H9 (cell line): Measurements from ENCODE around the gene PPP1R27. TPM values are rescaled to one million over a fixed set of nuclear protein-coding genes. Genes with fewer than 3 reads are reported as not detected.
A peak's percentile ranks its signal among the peaks of the same experiment; 100 is the strongest.

Experiments used
- DNase-seq: peaks from one replicate; pipeline ENCODE4 v3.0.0-alpha.2; 2017
- H2AFZ ChIP-seq: one replicate; pipeline ENCODE4 v1.6.1; 2013; ENCODE audit warnings: mild to moderate bottlenecking, low read length, control low read depth, moderate library complexity
- H2AK5ac ChIP-seq: 2 replicates; pipeline ENCODE4 v1.6.1; 2013; ENCODE audit warnings: low read length, control low read depth, mixed read lengths; ENCODE audit not compliant: insufficient read length
- H2BK120ac ChIP-seq: one replicate; pipeline ENCODE4 v1.6.1; 2013; ENCODE audit warnings: low read depth, mild to moderate bottlenecking, low read length, control low read depth, inconsistent platforms; ENCODE audit not compliant: poor library complexity, severe bottlenecking
- H2BK12ac ChIP-seq: 2 replicates; pipeline ENCODE4 v1.6.1; 2013; ENCODE audit warnings: low read length, control low read depth, mixed read lengths, low read depth; ENCODE audit not compliant: insufficient read length
- H2BK15ac ChIP-seq: 2 replicates; pipeline ENCODE4 v1.6.1; 2013; ENCODE audit warnings: low read depth, low read length, control low read depth
- H2BK20ac ChIP-seq: one replicate; pipeline ENCODE4 v1.6.1; 2013; ENCODE audit warnings: low read depth, mild to moderate bottlenecking, low read length, control low read depth, inconsistent platforms; ENCODE audit not compliant: poor library complexity, severe bottlenecking
- H2BK5ac ChIP-seq: 2 replicates; pipeline ENCODE4 v1.6.1; 2013; ENCODE audit warnings: low read length, control low read depth, mixed read lengths; ENCODE audit not compliant: insufficient read length
- H3K14ac ChIP-seq: 2 replicates; pipeline ENCODE4 v1.6.1; 2013; ENCODE audit warnings: low read length, control low read depth; ENCODE audit not compliant: insufficient read depth
- H3K18ac ChIP-seq: 2 replicates; pipeline ENCODE4 v1.6.1; 2013; ENCODE audit warnings: low read depth, mild to moderate bottlenecking, mixed read lengths, low read length, control low read depth; ENCODE audit not compliant: insufficient read length
- H3K23ac ChIP-seq: 2 replicates; pipeline ENCODE4 v1.6.1; 2013; ENCODE audit warnings: low read length, control low read depth, mixed read lengths, low read depth; ENCODE audit not compliant: insufficient read length
- H3K23me2 ChIP-seq: 2 replicates; pipeline ENCODE4 v1.6.1; 2013; ENCODE audit warnings: low read depth, mild to moderate bottlenecking, mixed read lengths, low read length, control low read depth; ENCODE audit not compliant: insufficient read length, poor library complexity, severe bottlenecking
- H3K27ac ChIP-seq: 2 replicates; pipeline ENCODE4 v1.5.1; 2013; ENCODE audit warnings: low read length, control low read depth, mixed read lengths, low read depth; ENCODE audit not compliant: insufficient read length
- H3K27me3 ChIP-seq: 2 replicates; pipeline ENCODE4 v1.6.1; 2013; ENCODE audit warnings: low read length, control low read depth, inconsistent platforms; ENCODE audit not compliant: insufficient read depth
- H3K4ac ChIP-seq: 2 replicates; pipeline ENCODE4 v1.6.1; 2013; ENCODE audit warnings: low read depth, mild to moderate bottlenecking, control low read depth, inconsistent platforms, low read length, moderate library complexity
- H3K4me1 ChIP-seq: 2 replicates; pipeline ENCODE4 v1.6.1; 2013; ENCODE audit warnings: low read length, control low read depth, inconsistent platforms; ENCODE audit not compliant: insufficient read depth
- H3K4me2 ChIP-seq: 2 replicates; pipeline ENCODE4 v1.6.1; 2013; ENCODE audit warnings: low read length, control low read depth, mixed read lengths; ENCODE audit not compliant: insufficient read length, insufficient read depth
- H3K56ac ChIP-seq: 2 replicates; pipeline ENCODE4 v1.6.1; 2013; ENCODE audit warnings: low read depth, mild to moderate bottlenecking, mixed read lengths, low read length, control low read depth; ENCODE audit not compliant: insufficient read length
- H3K79me1 ChIP-seq: 2 replicates; pipeline ENCODE4 v1.6.1; 2013; ENCODE audit warnings: low read depth, mild to moderate bottlenecking, moderate library complexity, low read length, control low read depth, inconsistent platforms; ENCODE audit not compliant: insufficient read depth, poor library complexity, severe bottlenecking
- H3K79me2 ChIP-seq: 2 replicates; pipeline ENCODE4 v1.6.1; 2013; ENCODE audit warnings: low read length, control low read depth, inconsistent platforms; ENCODE audit not compliant: insufficient read depth
- H3K9ac ChIP-seq: 2 replicates; pipeline ENCODE4 v1.6.1; 2013; ENCODE audit warnings: low read length, control low read depth, mixed read lengths; ENCODE audit not compliant: insufficient read length; ENCODE audit errors: extremely low read depth
- H3K9me3 ChIP-seq: one replicate; pipeline ENCODE4 v1.6.1; 2013; ENCODE audit warnings: low read depth, low read length, inconsistent platforms; ENCODE audit not compliant: control insufficient read depth
- H3T11ph ChIP-seq: one replicate; pipeline ENCODE4 v1.6.1; 2013; ENCODE audit warnings: mild to moderate bottlenecking, low read length, control low read depth, inconsistent platforms
- H4K20me1 ChIP-seq: one replicate; pipeline ENCODE4 v1.6.1; 2013; ENCODE audit not compliant: control insufficient read depth, insufficient read length, insufficient read depth
- H4K5ac ChIP-seq: 2 replicates; pipeline ENCODE4 v1.6.1; 2013; ENCODE audit warnings: low read depth, mild to moderate bottlenecking, mixed read lengths, low read length, control low read depth; ENCODE audit not compliant: insufficient read length
- H4K8ac ChIP-seq: replicated peaks from 2 replicates; pipeline ENCODE4 v1.6.1; 2013; ENCODE audit warnings: low read length, control low read depth, mixed read lengths, low read depth; ENCODE audit not compliant: insufficient read length
- H4K91ac ChIP-seq: 2 replicates; pipeline ENCODE4 v1.6.1; 2013; ENCODE audit warnings: low read depth, mild to moderate bottlenecking, moderate library complexity, mixed read lengths, low read length, control low read depth; ENCODE audit not compliant: insufficient read length
- H3K27ac Mint-ChIP-seq, 3 experiments: 2 replicates in 2 of 3; 3 replicates in 1 of 3; pipeline ENCODE4 v1.8.0; 2020 to 2021; ENCODE audit warnings: mixed read lengths in 3 of 3, mild to moderate bottlenecking in 1 of 3, moderate library complexity in 1 of 3
- H3K27me3 Mint-ChIP-seq: 2 replicates; pipeline ENCODE4 v1.8.0; 2021; ENCODE audit warnings: low read depth, mild to moderate bottlenecking, moderate library complexity, mixed read lengths
- H3K36me3 Mint-ChIP-seq, 3 experiments: 2 replicates in 2 of 3; 3 replicates in 1 of 3; pipeline ENCODE4 v1.8.0; 2020 to 2021; ENCODE audit warnings: low read depth in 3 of 3, mixed read lengths in 3 of 3; ENCODE audit not compliant: insufficient read depth in 1 of 3
- H3K4me1 Mint-ChIP-seq, 2 experiments: 2 replicates each; pipeline ENCODE4 v1.8.0; 2020; ENCODE audit warnings: mixed read lengths in 2 of 2
- H3K4me3 Mint-ChIP-seq, 2 experiments: 2 replicates in 1 of 2; 3 replicates in 1 of 2; pipeline ENCODE4 v1.8.0; 2020 to 2021; ENCODE audit warnings: mild to moderate bottlenecking in 2 of 2, mixed read lengths in 2 of 2, moderate library complexity in 1 of 2
- H3K9me3 Mint-ChIP-seq, 2 experiments: 2 replicates in 1 of 2; 3 replicates in 1 of 2; pipeline ENCODE4 v1.8.0; 2020; ENCODE audit warnings: mild to moderate bottlenecking in 2 of 2, mixed read lengths in 2 of 2, moderate library complexity in 1 of 2
- CTCF ChIP-seq: fragments of 200-600 bp; sonication (generic); conservative IDR thresholded peaks from 3 replicates; pipeline ENCODE4 v1.8.0; 2021; ENCODE audit warnings: antibody characterized with exemption, mild to moderate bottlenecking
- WGBS: extraction: QIAGEN DNeasy Blood & Tissue Kit; methylation state at CpG from one replicate; pipeline ENCODE4 v1.1.7; 2013; ENCODE audit warnings: missing lambda C conversion rate, low lambda C conversion rate, mixed read lengths; ENCODE audit not compliant: insufficient read length; ENCODE audit errors: extremely low coverage; 5-methylcytosine and 5-hydroxymethylcytosine counted together
- total RNA-seq: library from RNA; stranded (reverse); gene quantifications from 2 replicates; pipeline ENCODE4 v1.2.1, GENCODE V29; 2021

PPP1R27 gene
- total RNA-seq, 1 experiment from 2014 or later: 0.22 TPM

GRCh38 chr17:81809556-81809998 lies 25.3 kb downstream of the PPP1R27 start:
- no peak overlapping the region for H3K56ac ChIP-seq
- H4K8ac ChIP-seq: no peak overlapping the region
- DNase-seq: no peak
- Mint-ChIP-seq H3K27me3 (peaks cover 51% of the 10 kb centered on the region), H3K4me1 (0 out of 4 replicates have a peak, but pooled peaks cover 0 to 3% of the 10 kb centered on the region in 2 experiments), H3K4me3 (peak overlapping the region in 1 of 2 experiments; percentile 37; a peak in 1 of 5 replicates), H3K9me3 (no peaks in the 10 kb centered on the region; a peak in 2 of 5 replicates), H3K36me3 (no peaks in the 10 kb centered on the region), H3K27ac (no peak overlapping the region; a peak in 1 of 7 replicates)
- no peak overlapping the region for H3K18ac ChIP-seq
- H3K4me1 ChIP-seq: no peaks in the 10 kb centered on the region
- H2BK12ac ChIP-seq: no peak overlapping the region
- no peak for TF ChIP-seq CTCF
- no peaks in the 10 kb centered on the region for H3K79me2 ChIP-seq
- H3K79me1 ChIP-seq: no peaks in the 10 kb centered on the region
- H3K9ac ChIP-seq: no peak overlapping the region
- H3K14ac ChIP-seq: no peak overlapping the region
- no peak overlapping the region for H2BK120ac ChIP-seq
- no peaks in the 10 kb centered on the region for H4K20me1 ChIP-seq
- H3K9me3 ChIP-seq: no peaks in the 10 kb centered on the region
- no peak overlapping the region for H2BK20ac ChIP-seq
- no peak overlapping the region for H2BK15ac ChIP-seq
- H3K23ac ChIP-seq: no peak overlapping the region
- H3T11ph ChIP-seq: no peak overlapping the region
- H2BK5ac ChIP-seq: no peak overlapping the region
- no peak overlapping the region for H3K4me2 ChIP-seq
- H2AFZ ChIP-seq: no peak overlapping the region
- no peak overlapping the region for H4K5ac ChIP-seq
- peaks cover 9% of the 10 kb centered on the region; the same call in 1 of the 2 replicates for H3K27me3 ChIP-seq
- H4K91ac ChIP-seq: no peak overlapping the region
- no peak overlapping the region for H3K4ac ChIP-seq
- no peak overlapping the region for H3K27ac ChIP-seq
- no CpG with 5 or more reads among the region's 7 CpGs for WGBS
- H2AK5ac ChIP-seq: no peak overlapping the region
- peaks cover 3% of the 10 kb centered on the region for H3K23me2 ChIP-seq
